Superior temporal gyrus (tissue), 1 donor: ENCODE results near the gene OR10A2.
"Not testable (repeated sequence)": the region's sequence is repeated elsewhere in the genome, so short reads cannot be mapped to it uniquely, and the experiment has no call there.

Source experiments
- DNase-seq: peaks from one replicate; pipeline ENCODE4 v3.0.0-alpha.2; 2016; ENCODE audit errors: extremely low spot score

OR10A2 gene, protein sequence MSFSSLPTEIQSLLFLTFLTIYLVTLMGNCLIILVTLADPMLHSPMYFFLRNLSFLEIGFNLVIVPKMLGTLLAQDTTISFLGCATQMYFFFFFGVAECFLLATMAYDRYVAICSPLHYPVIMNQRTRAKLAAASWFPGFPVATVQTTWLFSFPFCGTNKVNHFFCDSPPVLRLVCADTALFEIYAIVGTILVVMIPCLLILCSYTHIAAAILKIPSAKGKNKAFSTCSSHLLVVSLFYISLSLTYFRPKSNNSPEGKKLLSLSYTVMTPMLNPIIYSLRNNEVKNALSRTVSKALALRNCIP

GRCh38 chr11:6862961-6863360 is at the start of gene OR10A2:
OR10A2 (plus strand) TSS chr11:6863057; CDS start chr11:6869755, 6,698 bp downstream.
- no peak for DNase-seq

DNA sequence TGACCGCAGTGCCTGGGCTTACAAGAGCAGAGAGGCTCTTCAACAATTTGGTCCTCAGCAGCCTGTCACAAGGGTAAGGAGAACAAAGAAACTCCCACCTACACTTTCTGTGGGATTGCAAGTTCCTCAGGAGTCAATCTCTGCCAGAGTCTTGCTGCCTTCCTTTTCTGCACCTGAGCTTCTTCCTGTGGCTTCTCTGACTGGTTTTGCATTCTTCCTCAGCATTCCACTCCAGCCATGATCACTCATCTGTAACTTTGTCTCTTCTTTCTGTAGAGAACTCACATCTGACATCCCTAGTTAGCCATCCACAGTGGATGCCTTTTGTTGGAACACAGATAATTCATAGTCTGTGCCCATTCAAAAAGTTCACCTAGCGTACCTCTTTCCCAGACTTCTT is 49.2 kb upstream of the OR10A2 start:
- no peak for DNase-seq

- no peak for DNase-seq
Measured at GRCh38 chr11:6817694-6818093, 45.2 kb upstream of the OR10A2 start.

DNA sequence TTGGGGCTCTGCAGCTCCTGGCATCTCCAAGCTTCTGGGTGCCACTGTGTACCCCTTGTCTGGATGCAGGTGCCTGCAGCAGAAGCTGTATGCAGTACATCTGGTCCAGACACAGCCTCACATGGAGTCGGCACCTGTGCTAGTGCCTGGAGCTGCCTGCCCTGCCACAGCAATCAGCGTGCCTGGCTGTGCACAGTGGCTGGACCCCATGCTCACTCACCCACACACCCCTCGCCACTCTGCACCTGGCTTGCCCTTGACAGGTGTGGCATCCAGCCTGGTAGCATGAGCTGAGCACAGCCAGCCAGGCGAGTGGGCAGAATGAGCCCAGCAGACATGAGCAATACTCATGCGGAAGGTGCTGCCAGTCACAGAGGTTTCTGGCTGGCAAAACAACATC is 43.9 kb upstream of the OR10A2 start:
- DNase-seq: no peak

DNA sequence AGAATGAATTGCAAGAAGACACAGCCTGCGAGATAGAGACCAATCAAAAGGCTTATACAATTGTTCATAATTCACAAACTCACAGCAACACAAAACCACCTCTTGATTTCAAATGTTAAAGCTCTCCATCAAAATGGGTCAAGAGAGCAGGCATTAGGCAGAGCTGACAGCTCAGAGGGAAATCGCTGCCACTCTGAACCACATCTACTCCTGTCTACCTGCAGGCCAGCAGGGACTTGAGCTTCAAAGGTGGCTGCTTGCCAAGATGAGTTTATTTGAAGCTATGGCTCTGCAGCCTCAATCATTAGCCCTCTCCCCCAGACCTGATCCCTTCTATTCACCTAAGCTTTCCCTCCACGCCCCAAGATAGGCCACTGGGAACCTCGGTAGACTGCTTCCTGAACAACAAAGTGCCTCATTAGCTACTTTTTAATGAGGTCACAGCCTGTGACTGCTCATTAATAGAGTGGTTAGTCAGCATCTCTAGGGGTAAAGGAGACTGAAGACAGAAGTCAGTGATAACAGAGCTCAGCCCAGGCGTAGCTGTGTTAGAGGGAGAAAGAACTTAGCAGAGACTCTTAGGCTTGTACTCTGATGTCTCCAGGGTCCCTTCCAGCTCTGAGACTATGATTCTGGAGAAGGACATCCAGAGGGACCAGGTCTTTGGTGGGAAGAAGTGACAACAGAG is 38.6 kb upstream of the OR10A2 start:
- DNase-seq: no peak

DNA sequence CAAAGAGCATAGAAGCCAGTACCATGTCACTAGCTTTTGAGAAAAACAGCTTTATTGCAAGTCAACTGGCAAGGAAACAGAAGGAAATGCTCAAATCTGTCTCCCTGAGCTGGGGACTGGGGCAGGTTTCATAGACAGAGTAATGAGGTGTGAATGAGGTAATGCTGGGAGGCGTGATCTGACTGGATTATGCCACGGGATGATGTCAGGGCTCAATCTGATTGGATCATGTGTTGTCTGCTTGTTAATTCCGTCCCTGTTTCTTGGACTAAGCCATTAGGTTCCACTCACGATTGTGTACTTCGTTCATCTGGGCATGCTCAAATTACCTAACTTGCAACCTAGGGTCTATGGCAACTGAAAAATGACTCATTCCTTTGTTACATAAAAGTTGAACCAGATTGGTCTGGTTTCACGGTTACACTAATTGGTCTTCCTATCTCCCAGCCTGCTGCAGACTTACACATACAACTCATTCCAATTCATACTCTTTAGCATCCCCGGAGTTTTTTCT is 37.6 kb upstream of the OR10A2 start:
- DNase-seq: no peak

DNA sequence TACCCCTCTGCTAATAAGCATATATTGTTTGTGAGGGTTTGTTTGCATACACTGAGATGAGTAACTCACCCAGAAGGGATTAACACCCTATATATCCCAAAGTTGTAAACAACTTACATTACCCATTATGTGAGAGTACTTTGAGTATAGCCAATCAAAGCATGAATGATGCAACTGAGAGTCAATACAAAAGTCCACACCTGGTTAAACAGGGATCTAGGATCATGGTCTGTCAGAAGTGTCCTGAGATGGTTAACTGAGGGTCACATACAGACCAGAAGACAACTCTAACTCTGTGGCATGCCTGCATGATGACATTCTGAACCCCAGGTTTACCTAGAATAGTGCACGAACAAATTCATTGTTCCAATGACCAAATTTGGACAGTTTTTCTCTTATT is 34.8 kb upstream of the OR10A2 start:
- DNase-seq: no peak

GRCh38 chr11:6833356-6833755 is 29.5 kb upstream of the OR10A2 start:
- DNase-seq: no peak

DNA sequence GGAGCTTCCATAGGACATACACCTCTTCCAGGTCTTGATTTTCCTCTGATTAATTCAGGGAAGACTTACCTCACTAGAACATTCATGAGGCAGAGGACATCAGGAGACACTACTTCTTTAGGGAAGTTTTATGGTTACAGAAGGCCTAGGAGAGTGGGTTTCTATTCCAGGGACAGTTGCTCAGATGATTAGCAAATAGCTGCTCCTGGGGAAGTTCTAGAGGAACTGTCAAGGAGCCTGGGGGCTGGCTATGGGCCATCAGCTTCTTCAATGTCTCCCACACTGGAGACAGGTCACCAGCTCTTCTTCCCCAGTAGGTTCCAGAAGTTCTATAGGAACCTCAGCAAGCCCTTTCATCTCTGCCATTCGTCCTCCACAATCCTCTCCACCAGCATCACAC is 28.8 kb upstream of the OR10A2 start:
- DNase-seq: no peak

- DNase-seq: no peak
Measured at GRCh38 chr11:6841694-6842093, 21.2 kb upstream of the OR10A2 start.

- no peak for DNase-seq
Measured at GRCh38 chr11:6843670-6844069, 19.2 kb upstream of the OR10A2 start.

- no peak for DNase-seq
Measured at GRCh38 chr11:6844356-6844755, 18.5 kb upstream of the OR10A2 start.

DNA sequence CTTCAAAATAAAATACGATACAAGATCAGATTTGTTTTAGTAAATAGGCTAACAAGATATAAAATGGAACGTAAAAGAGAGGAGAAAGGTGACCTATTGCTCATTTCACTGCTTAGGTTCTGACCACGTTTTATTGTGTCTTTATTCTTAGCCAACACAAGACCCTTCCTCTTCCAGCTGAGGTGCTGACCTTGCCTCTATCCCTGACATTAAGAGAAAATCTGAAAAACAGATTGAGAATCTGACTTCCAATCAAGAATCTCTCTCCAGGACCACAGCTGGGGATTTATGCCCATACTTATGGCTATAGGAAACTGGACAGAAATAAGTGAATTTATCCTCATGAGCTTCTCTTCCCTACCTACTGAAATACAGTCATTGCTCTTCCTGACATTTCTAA is 17.5 kb upstream of the OR10A2 start, which contains the start of gene OR10A5:
Gene OR10A5, plus strand, starts transcription at position 301 of the 400 bp plus-strand sequence. Its CDS starts 0 bp downstream, at position 301.
- no peak for DNase-seq

GRCh38 chr11:6850526-6850925 is 12.3 kb upstream of the OR10A2 start:
- no peak for DNase-seq

DNA sequence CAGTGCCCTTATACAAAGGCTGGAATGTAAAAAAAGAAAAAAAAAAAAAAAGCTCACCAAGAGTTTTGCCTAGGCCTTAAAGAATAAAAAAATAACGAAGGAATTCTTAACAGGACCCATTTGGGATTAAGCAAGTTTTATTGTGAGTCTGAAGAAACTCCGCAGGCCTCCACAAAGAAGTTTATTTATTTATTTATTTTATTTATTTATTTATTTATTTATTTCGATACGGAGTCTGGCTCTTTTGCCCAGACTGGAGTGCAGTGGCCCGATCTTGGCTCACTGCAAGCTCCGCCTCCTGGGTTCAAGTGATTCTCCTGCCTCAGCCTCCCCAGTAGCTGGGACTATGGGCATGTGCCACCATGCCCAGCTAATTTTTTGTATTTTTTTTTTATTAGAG is 8.1 kb upstream of the OR10A2 start:
- not testable (repeated sequence) for DNase-seq

DNA sequence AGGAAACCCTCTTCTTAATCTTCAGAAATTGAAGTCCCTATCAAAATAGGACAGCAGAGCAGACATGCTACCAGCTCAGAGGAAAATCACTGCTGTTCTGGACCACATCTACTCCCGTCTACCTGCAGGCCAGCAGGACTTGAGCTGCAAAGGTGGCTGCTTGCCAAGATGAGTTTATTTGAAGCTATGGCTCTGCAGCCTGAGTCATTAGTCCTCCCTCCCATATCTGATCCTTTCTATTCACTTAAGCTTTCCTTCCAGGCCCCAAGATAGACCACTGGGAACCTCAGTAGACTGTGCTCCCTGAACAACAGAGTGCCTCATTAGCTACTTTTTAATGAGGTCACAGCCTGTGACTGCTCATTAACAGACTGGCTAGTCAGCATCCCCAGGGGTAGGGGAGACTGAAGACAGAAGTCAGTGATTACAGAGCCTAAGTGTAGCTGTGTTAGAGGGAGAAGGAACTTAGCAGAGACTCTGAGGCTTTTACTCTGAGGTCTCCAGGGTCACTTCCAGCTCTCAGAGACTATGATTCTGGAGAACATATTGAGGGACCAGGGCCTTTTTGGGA is 6.8 kb upstream of the OR10A2 start:
- DNase-seq: no peak

DNA sequence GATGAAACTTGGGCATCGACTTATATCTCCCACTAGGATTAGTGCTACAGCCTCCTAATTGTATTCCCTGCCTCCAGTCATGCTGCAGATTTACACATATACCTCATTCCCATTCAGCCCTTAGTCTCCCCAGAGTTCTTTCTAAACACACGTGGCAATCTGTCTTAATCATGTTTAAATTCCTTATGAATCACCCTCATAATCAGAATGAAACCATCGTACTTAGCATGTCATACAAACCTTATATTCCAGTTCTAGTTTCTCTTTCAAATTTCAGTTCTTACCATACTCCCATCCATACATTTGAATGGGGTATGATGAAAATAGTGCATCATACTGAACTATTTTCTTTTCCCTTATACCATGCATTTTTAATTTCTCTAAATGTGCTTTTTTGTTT is 6.0 kb upstream of the OR10A2 start:
- no peak for DNase-seq

- DNase-seq: no peak
Measured at GRCh38 chr11:6864438-6864837, 1.6 kb downstream of the OR10A2 start.

DNA sequence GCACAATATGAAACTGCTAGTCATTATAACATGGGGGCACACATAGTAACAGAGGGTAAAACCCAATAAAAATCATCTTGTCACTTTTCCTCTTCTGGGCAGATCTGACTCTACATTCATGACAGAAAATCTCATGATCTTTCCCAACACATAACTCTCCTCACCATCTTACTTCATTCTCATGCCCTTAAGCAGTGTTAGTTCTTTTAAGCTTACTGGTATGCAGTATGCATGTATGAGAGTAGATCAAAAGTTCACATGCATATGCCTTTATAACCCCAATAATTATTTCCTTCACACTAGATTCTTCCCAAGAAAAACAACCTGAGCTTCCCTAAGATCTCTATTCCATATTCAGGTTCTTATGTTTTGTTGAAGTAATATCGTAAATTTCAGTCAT is 8.4 kb downstream of the OR10A2 start:
- DNase-seq: no peak

DNA sequence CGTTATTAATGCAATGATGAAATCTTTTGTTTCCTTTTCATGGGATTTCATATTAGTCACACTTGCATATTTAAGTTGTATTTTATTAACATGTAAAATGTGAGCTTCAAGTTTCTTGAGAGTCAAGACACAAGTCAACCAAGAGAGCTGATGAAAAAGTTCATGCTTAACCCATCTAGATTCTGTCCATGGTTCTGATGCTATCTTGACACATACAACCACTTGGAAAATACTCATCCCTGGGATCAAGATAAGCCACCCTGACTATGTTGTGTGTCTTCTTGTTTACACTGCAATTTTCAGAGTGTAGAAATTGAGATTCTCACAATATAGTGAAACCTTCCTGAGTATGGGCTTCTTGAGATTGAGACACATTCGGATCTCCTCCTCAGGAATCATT is 12.9 kb downstream of the OR10A2 start:
- no peak for DNase-seq

- no peak for DNase-seq
Measured at GRCh38 chr11:6876325-6876724, 13.5 kb downstream of the OR10A2 start, which contains the start of gene OR10A4. OR10A4 (plus strand) TSS chr11:6876625; CDS start chr11:6876648, 23 bp downstream.

GRCh38 chr11:6876914-6877313 is 14.1 kb downstream of the OR10A2 start:
- DNase-seq: no peak

- DNase-seq: no peak
Measured at GRCh38 chr11:6882751-6883150, 19.9 kb downstream of the OR10A2 start.
